SU-DHL-6 (cell line): ENCODE data around the gene SH3PXD2A.

Experiments used
- CTCF ChIP-seq: fragments of 200-600 bp; sonication (generic); IDR thresholded peaks from one replicate; pipeline ENCODE4 v1.5.1; 2017; ENCODE audit warnings: antibody characterized with exemption, mild to moderate bottlenecking, low read length, moderate library complexity; ENCODE audit not compliant: insufficient read depth, poor library complexity, severe bottlenecking
- EZH2phosphoT487 ChIP-seq: fragments of 200-600 bp; sonication (generic), shearing (Covaris generic); conservative IDR thresholded peaks from 2 replicates; pipeline ENCODE4 v1.6.1; 2018; ENCODE audit warnings: mild to moderate bottlenecking, antibody characterized with exemption, low read length, moderate library complexity, mixed read lengths

- no peak for TF ChIP-seq CTCF
- no peak for TF ChIP-seq EZH2phosphoT487
Observed at GRCh38 chr10:103890194-103890658, 34.9 kb upstream of the SH3PXD2A start.
